Stomach (tissue), 4 donors: ENCODE results near the gene SLC38A5.

Experiments used
- EP300 ChIP-seq: sonication (generic); formaldehyde crosslinking; IDR thresholded peaks from one replicate; pipeline ENCODE4 v1.6.1; 2017; ENCODE audit warnings: antibody characterized with exemption
- POLR2AphosphoS5 ChIP-seq, 3 donors: sonication (generic); formaldehyde crosslinking; IDR thresholded peaks; one replicate each; pipeline ENCODE4 v1.6.1; 2016; ENCODE audit warnings: antibody characterized with exemption in 3 of 3
- TF ChIP-seq, protein P1 (sequence below), 7 experiments: fragments of 450-650 bp in 4 of 7; fragments of 200-600 bp in 3 of 7; sonication (generic) in 3 of 7; IDR thresholded peaks; one replicate each; pipeline ENCODE4 v1.5.1; 2016 to 2019; ENCODE audit warnings: antibody characterized with exemption in 7 of 7, control low read depth in 2 of 7, mild to moderate bottlenecking in 1 of 7

- TF ChIP-seq POLR2AphosphoS5 (IDR thresholded peaks at IDR 0.05) (no peak), EP300 (no peak)
- TF ChIP-seq, protein P1, sequence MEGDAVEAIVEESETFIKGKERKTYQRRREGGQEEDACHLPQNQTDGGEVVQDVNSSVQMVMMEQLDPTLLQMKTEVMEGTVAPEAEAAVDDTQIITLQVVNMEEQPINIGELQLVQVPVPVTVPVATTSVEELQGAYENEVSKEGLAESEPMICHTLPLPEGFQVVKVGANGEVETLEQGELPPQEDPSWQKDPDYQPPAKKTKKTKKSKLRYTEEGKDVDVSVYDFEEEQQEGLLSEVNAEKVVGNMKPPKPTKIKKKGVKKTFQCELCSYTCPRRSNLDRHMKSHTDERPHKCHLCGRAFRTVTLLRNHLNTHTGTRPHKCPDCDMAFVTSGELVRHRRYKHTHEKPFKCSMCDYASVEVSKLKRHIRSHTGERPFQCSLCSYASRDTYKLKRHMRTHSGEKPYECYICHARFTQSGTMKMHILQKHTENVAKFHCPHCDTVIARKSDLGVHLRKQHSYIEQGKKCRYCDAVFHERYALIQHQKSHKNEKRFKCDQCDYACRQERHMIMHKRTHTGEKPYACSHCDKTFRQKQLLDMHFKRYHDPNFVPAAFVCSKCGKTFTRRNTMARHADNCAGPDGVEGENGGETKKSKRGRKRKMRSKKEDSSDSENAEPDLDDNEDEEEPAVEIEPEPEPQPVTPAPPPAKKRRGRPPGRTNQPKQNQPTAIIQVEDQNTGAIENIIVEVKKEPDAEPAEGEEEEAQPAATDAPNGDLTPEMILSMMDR (IDR thresholded peaks at IDR 0.05) = no peak
Measured at GRCh38 chrX:48515842-48516241, 45.8 kb upstream of the SLC38A5 start.
